Smooth muscle cell (in vitro differentiated cells): ENCODE measurements around the gene SLC6A7. TPM values are rescaled to one million over a fixed set of nuclear protein-coding genes. Genes with fewer than 3 reads are reported as not detected.

ENCODE experiments used
- DNase-seq: peaks from one replicate; lab custom pipeline; 2025; ENCODE audit not compliant: unreplicated experiment; lab: John Stamatoyannopoulos, UW
- H2AFZ ChIP-seq: fragments of 200-600 bp; sonication (generic); 2 replicates; pipeline ENCODE4 v1.6.0; 2016; ENCODE audit warnings: antibody characterized with exemption, low read depth, mild to moderate bottlenecking
- H3F3A ChIP-seq: fragments of 200-600 bp; sonication (generic); 2 replicates; pipeline ENCODE4 v1.6.0; 2017; ENCODE audit warnings: antibody characterized with exemption, low read depth
- H3K27ac ChIP-seq: fragments of 200-600 bp; sonication (generic); 2 replicates; pipeline ENCODE4 v1.5.1; 2016; ENCODE audit warnings: low read depth, mild to moderate bottlenecking
- H3K27me3 ChIP-seq: fragments of 200-600 bp; sonication (generic); 2 replicates; pipeline ENCODE4 v1.6.1; 2016; ENCODE audit warnings: low read depth, mild to moderate bottlenecking
- H3K36me3 ChIP-seq: fragments of 200-600 bp; sonication (generic); 2 replicates; pipeline ENCODE4 v1.5.1; 2016; ENCODE audit warnings: low read depth
- H3K4me1 ChIP-seq: fragments of 200-600 bp; sonication (generic); 2 replicates; pipeline ENCODE4 v1.5.1; 2016; ENCODE audit warnings: low read depth
- H3K4me2 ChIP-seq: fragments of 200-600 bp; sonication (generic); 2 replicates; pipeline ENCODE4 v1.6.0; 2016; ENCODE audit warnings: mild to moderate bottlenecking
- H3K4me3 ChIP-seq: fragments of 200-600 bp; sonication (generic); 2 replicates; pipeline ENCODE4 v1.5.1; 2016; ENCODE audit warnings: mild to moderate bottlenecking
- H3K79me2 ChIP-seq: fragments of 200-600 bp; sonication (generic); 2 replicates; pipeline ENCODE4 v1.6.0; 2016; ENCODE audit warnings: low read depth, mild to moderate bottlenecking
- H3K9ac ChIP-seq: fragments of 200-600 bp; sonication (generic); 2 replicates; pipeline ENCODE4 v1.6.0; 2016; ENCODE audit warnings: low read depth
- H3K9me3 ChIP-seq: fragments of 200-600 bp; sonication (generic); replicated peaks from 2 replicates; pipeline ENCODE4 v1.5.1; 2016; ENCODE audit warnings: low read depth
- H4K20me1 ChIP-seq: fragments of 200-600 bp; sonication (generic); 2 replicates; pipeline ENCODE4 v1.6.0; 2016; ENCODE audit warnings: low read depth
- CTCF ChIP-seq: fragments of 200-600 bp; sonication (generic); IDR thresholded peaks from 2 replicates; pipeline ENCODE4 v1.5.1; 2017; ENCODE audit warnings: borderline replicate concordance, mild to moderate bottlenecking, antibody characterized with exemption; ENCODE audit not compliant: insufficient read depth, poor library complexity, severe bottlenecking
- WGBS: methylation state at CpG from one replicate; pipeline ENCODE4 v1.1.7; 2016; ENCODE audit warnings: low lambda C conversion rate; 5-methylcytosine and 5-hydroxymethylcytosine counted together
- polyA plus RNA-seq: library from polyadenylated mRNA; unstranded; fragments of >200 nt; fragmentation: Nextera tagmentation; extraction: Ambion mirVana; gene quantifications from 2 replicates; pipeline ENCODE4 v1.2.1, GENCODE V29; 2016
- total RNA-seq: library from RNA; depleted of rRNA; stranded (reverse); fragments of >200 nt; gene quantifications from 2 replicates; pipeline ENCODE4 v1.2.3, GENCODE V29; 2014

SLC6A7 gene
- total and polyA plus RNA-seq, 2 experiments from 2014 or later, result 0.10 TPM; not detected in 1

GRCh38 chr5:150161242-150162141 lies 28.4 kb upstream of the SLC6A7 start:
- H3K9me3 ChIP-seq, result no peaks in the 10 kb centered on the region
- no peak overlapping the region for H3K4me2 ChIP-seq
- peaks cover 13% of the 10 kb centered on the region for H3F3A ChIP-seq
- no peak overlapping the region for H3K9ac ChIP-seq
- WGBS, result 24% methylated on average over 14 of the region's 14 CpGs
- no peaks in the 10 kb centered on the region for H3K36me3 ChIP-seq
- H3K79me2 ChIP-seq, result no peaks in the 10 kb centered on the region
- H4K20me1 ChIP-seq, result no peaks in the 10 kb centered on the region
- peak overlapping the region; percentile 100 for H3K27ac ChIP-seq
- no peak overlapping the region for H3K4me3 ChIP-seq
- TF ChIP-seq CTCF, result peak; percentile 89
- peaks cover 9% of the 10 kb centered on the region for H3K27me3 ChIP-seq
- peaks cover 3% of the 10 kb centered on the region for H3K4me1 ChIP-seq
- peak; percentile 73 for DNase-seq
- no peak overlapping the region for H2AFZ ChIP-seq

- Histone ChIP-seq H3K79me2 (no peaks in the 10 kb centered on the region), H3K36me3 (no peaks in the 10 kb centered on the region), H2AFZ (no peak overlapping the region), H3F3A (peaks cover 13% of the 10 kb centered on the region), H3K9me3 (no peaks in the 10 kb centered on the region), H3K4me2 (no peak overlapping the region), H3K9ac (no peak overlapping the region), H3K4me1 (peaks cover 3% of the 10 kb centered on the region), H3K27ac (peak overlapping the region; percentile 32), H3K4me3 (no peak overlapping the region), H4K20me1 (no peaks in the 10 kb centered on the region), H3K27me3 (peaks cover 15% of the 10 kb centered on the region)
- 53% methylated on average over 3 of the region's 3 CpGs for WGBS
- DNase-seq, result no peak
- no peak for TF ChIP-seq CTCF
Measured at GRCh38 chr5:150162142-150162513, 27.7 kb upstream of the SLC6A7 start.

GRCh38 chr5:150163035-150163434 lies 26.8 kb upstream of the SLC6A7 start:
- Histone ChIP-seq H3K27me3 (peaks cover 21% of the 10 kb centered on the region), H3K9me3 (no peaks in the 10 kb centered on the region), H3K4me3 (no peak overlapping the region), H3K4me2 (no peak overlapping the region), H3K79me2 (no peaks in the 10 kb centered on the region), H3K27ac (no peak overlapping the region), H3K36me3 (no peaks in the 10 kb centered on the region), H3K4me1 (peaks cover 7% of the 10 kb centered on the region), H3F3A (peaks cover 10% of the 10 kb centered on the region), H4K20me1 (no peaks in the 10 kb centered on the region), H2AFZ (no peak overlapping the region), H3K9ac (no peak overlapping the region)
- 81% methylated on average over 3 of the region's 3 CpGs for whole genome bisulfite sequencing
- no peak for TF ChIP-seq CTCF
- no peak for DNase-seq
